ENCODE results near the gene SNED1.

DNA sequence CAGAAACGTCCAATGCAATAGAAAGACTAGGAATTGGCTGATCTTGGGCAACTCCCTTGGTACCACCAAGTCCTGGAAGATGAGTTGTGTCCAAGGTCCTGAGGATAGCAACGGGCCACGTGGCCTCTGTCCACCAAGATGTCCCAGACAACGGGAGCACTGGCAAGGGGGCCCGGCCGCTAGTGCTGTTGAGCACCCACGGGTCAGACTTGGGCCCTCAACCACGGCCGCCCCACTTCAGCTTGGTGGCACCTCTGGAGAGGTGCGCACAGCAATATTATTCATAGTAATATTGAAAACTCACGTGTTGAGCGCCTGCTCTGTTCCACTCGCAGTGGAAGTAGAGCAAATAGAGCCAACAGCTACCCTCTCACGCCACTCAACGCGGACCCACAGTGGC is 131.9 kb downstream of the SNED1 start:
- no peak for TF ChIP-seq POLR2A (IDR thresholded peaks at IDR 0.05)
- TF ChIP-seq, protein P1, sequence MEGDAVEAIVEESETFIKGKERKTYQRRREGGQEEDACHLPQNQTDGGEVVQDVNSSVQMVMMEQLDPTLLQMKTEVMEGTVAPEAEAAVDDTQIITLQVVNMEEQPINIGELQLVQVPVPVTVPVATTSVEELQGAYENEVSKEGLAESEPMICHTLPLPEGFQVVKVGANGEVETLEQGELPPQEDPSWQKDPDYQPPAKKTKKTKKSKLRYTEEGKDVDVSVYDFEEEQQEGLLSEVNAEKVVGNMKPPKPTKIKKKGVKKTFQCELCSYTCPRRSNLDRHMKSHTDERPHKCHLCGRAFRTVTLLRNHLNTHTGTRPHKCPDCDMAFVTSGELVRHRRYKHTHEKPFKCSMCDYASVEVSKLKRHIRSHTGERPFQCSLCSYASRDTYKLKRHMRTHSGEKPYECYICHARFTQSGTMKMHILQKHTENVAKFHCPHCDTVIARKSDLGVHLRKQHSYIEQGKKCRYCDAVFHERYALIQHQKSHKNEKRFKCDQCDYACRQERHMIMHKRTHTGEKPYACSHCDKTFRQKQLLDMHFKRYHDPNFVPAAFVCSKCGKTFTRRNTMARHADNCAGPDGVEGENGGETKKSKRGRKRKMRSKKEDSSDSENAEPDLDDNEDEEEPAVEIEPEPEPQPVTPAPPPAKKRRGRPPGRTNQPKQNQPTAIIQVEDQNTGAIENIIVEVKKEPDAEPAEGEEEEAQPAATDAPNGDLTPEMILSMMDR (IDR thresholded peaks at IDR 0.05), result no peak
